HEK293 (cell line): ENCODE results near the gene RNU5B-1.
"Not testable (repeated sequence)": the region's sequence is repeated elsewhere in the genome, so short reads cannot be mapped to it uniquely, and the experiment has no call there.

Experiments used
- CTCF ChIA-PET: fragments of 350-600 bp; formaldehyde crosslinking; extraction: SDS; loops from one replicate; lab custom pipeline; 2021; ENCODE audit warnings: antibody characterized with exemption; lab: Yijun Ruan, JAX
- POLR2A ChIA-PET: fragments of 300-600 bp; formaldehyde crosslinking; extraction: SDS; loops from one replicate; lab custom pipeline; 2020; ENCODE audit warnings: antibody characterized with exemption, inconsistent platforms; lab: Yijun Ruan, JAX
- H3K27ac ChIP-seq: fragments of 200-500 bp; sonication (Bioruptor generic); 2 replicates; pipeline ENCODE4 v1.5.1; 2014; ENCODE audit warnings: low read depth, low read length, control low read depth, inconsistent platforms; ENCODE audit errors: extremely low read depth
- H3K36me3 ChIP-seq, 2 experiments: fragments of 200-500 bp in 1 of 2; sonication (Bioruptor generic) in 1 of 2; 1 replicate in 1 of 2; 2 replicates in 1 of 2; pipeline ENCODE4 v1.5.1; 2014 to 2017; ENCODE audit warnings: inconsistent platforms in 2 of 2, low read length in 2 of 2; ENCODE audit not compliant: control insufficient read depth in 2 of 2, insufficient read depth in 1 of 2
- H3K4me1 ChIP-seq: fragments of 200-500 bp; sonication (Bioruptor generic); 2 replicates; pipeline ENCODE4 v1.5.1; 2014; ENCODE audit warnings: mild to moderate bottlenecking, low read length, inconsistent platforms; ENCODE audit not compliant: control insufficient read depth, insufficient read depth
- H3K4me3 ChIP-seq: 2 replicates; pipeline ENCODE4 v1.5.1; 2011; ENCODE audit warnings: low read depth, mild to moderate bottlenecking, control low read depth, low read length, moderate library complexity
- H3K9me3 ChIP-seq: fragments of 200-500 bp; sonication (Bioruptor generic); 2 replicates; pipeline ENCODE4 v1.5.1; 2014; ENCODE audit warnings: low read depth, low read length, inconsistent platforms; ENCODE audit not compliant: control insufficient read depth, insufficient read depth
- SETDB1 ChIP-seq: IDR thresholded peaks from one replicate; pipeline ENCODE4 v1.6.1; 2017; ENCODE audit warnings: mild to moderate bottlenecking, low read length, moderate library complexity, mixed read lengths; ENCODE audit not compliant: insufficient read length
- ZNF132 ChIP-seq: fragments of 450-650 bp; formaldehyde crosslinking; IDR thresholded peaks from 2 replicates; pipeline ENCODE4 v1.5.1; 2017; ENCODE audit warnings: missing biosample characterization, missing genetic modification characterization, borderline replicate concordance
- ZNF175 ChIP-seq: fragments of 450-650 bp; formaldehyde crosslinking; IDR thresholded peaks from 2 replicates; pipeline ENCODE4 v1.5.1; 2016; ENCODE audit warnings: missing biosample characterization, missing genetic modification characterization
- ZNF529 ChIP-seq: fragments of 450-650 bp; formaldehyde crosslinking; IDR thresholded peaks from 2 replicates; pipeline ENCODE4 v1.5.1; 2017; ENCODE audit warnings: missing genetic modification characterization, missing biosample characterization; ENCODE audit not compliant: insufficient replicate concordance
- TF ChIP-seq, protein P1 (sequence below): fragments of 450-650 bp; formaldehyde crosslinking; IDR thresholded peaks from 2 replicates; pipeline ENCODE4 v1.5.1; 2016; ENCODE audit warnings: missing biosample characterization, missing genetic modification characterization

The RNU5B-1 gene

DNA sequence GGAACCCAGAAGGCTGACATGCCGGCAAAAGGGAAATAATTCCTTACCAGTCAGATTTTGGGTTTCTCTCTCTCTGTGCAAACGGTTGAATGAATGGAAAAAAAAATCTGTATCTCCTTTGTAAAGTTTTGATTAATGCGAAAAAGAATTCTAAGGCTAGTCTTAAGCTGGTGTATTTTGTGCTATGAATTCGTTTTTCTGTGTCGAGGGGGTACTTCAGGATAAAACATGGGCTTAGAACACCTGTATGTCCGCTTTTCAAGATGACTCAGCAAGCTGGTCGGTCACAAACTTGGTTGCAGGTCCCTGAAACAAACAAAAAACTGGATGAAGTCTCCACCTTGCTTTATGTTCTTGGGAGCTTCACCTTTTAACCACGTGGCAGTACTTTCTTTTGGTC is 44.9 kb downstream of the RNU5B-1 start (continued):
- TF ChIP-seq ZNF132 (tag by site-specific recombination) (no peak), ZNF175 (tag by site-specific recombination) (no peak)

DNA sequence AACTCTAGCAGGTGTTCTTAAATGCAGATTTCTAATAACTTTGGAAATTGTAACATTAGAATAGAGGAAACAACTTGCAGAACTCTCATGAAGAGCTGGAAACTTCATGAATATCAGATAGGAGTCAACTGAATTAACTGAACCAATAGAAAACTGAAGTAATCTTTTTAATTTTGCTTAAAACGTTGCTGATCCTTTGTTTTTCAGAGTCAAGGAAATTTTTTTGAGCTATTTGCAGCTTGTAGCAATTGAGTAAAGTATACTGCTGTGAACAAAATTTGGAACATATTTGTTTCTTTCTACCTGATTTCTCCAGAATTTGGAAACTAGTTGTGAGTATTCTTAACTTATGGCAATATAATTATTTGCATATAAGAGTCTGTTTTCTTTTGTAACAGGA is 47.5 kb downstream of the RNU5B-1 start:
- not testable (repeated sequence) for H3K27ac ChIP-seq, H3K9me3 ChIP-seq
- TF ChIP-seq ZNF529 (tag by site-specific recombination) (peak; percentile 5), SETDB1 (peak; percentile 95)
- TF ChIP-seq, protein P1, sequence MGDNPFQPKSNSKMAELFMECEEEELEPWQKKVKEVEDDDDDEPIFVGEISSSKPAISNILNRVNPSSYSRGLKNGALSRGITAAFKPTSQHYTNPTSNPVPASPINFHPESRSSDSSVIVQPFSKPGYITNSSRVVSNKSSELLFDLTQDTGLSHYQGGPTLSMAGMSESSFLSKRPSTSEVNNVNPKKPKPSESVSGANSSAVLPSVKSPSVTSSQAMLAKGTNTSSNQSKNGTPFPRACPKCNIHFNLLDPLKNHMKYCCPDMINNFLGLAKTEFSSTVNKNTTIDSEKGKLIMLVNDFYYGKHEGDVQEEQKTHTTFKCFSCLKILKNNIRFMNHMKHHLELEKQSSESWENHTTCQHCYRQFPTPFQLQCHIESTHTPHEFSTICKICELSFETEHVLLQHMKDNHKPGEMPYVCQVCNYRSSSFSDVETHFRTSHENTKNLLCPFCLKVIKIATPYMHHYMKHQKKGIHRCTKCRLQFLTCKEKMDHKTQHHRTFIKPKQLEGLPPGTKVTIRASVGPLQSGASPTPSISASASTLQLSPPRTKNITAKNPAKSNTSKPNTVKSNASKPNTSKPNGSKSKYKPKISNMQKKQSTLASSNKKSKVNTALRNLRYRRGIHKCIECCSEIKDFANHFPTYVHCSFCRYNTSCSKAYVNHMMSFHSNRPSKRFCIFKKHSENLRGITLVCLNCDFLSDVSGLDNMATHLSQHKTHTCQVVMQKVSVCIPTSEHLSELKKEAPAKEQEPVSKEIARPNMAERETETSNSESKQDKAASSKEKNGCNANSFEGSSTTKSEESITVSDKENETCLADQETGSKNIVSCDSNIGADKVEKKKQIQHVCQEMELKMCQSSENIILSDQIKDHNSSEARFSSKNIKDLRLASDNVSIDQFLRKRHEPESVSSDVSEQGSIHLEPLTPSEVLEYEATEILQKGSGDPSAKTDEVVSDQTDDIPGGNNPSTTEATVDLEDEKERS (tag by site-specific recombination): 0 out of 2 replicates have a peak, but pooled peaks have one; percentile 16
- TF ChIP-seq, all 188 proteins: peak for 3; not testable (repeated sequence) for 185
- H3K4me1 ChIP-seq, H3K36me3 ChIP-seq, H3K4me3 ChIP-seq, POLR2A ChIA-PET: not testable (repeated sequence)
- CTCF ChIA-PET: interaction anchor here (0.7 to 1.6 kb wide), 3 partner anchors 33 to 1783 kb away, joined by 3 to 7 read pairs (median 6); no protein-coding TSS in a partner anchor
